Mesenchymal stem cell (in vitro differentiated cells and primary cell): ENCODE results near the gene DCAF4L1.
A peak's percentile ranks its signal among the peaks of the same experiment; 100 is the strongest.

Experiments
- DNase-seq: peaks from one replicate; pipeline ENCODE4 v3.0.0-alpha.2; 2013
- H2AFZ ChIP-seq: one replicate; pipeline ENCODE4 v1.6.1; 2013; ENCODE audit warnings: low read depth, mild to moderate bottlenecking, control low read depth, inconsistent platforms, low read length, moderate library complexity
- H2AK5ac ChIP-seq: 2 replicates; pipeline ENCODE4 v1.6.1; 2013; ENCODE audit warnings: low read length, moderate library complexity, mild to moderate bottlenecking, inconsistent platforms; ENCODE audit not compliant: severe bottlenecking
- H2BK120ac ChIP-seq: one replicate; pipeline ENCODE4 v1.6.1; 2013; ENCODE audit warnings: low read depth, mild to moderate bottlenecking, inconsistent platforms, low read length, moderate library complexity
- H2BK12ac ChIP-seq, 2 experiments: one replicate each; pipeline ENCODE4 v1.6.1; 2013; ENCODE audit warnings: inconsistent platforms in 2 of 2, low read length in 2 of 2, mild to moderate bottlenecking in 2 of 2, moderate library complexity in 2 of 2, control low read depth in 1 of 2
- H2BK15ac ChIP-seq: one replicate; pipeline ENCODE4 v1.6.1; 2013; ENCODE audit warnings: mild to moderate bottlenecking, low read depth, inconsistent platforms; ENCODE audit not compliant: poor library complexity, severe bottlenecking
- H2BK5ac ChIP-seq: 2 replicates; pipeline ENCODE4 v1.6.1; 2013; ENCODE audit warnings: low read depth, mild to moderate bottlenecking, low read length, control low read depth, inconsistent platforms; ENCODE audit not compliant: poor library complexity, severe bottlenecking
- H3K14ac ChIP-seq, 2 experiments: one replicate each; pipeline ENCODE4 v1.6.1; 2013; ENCODE audit warnings: inconsistent platforms in 2 of 2, low read length in 2 of 2, control low read depth in 1 of 2, mild to moderate bottlenecking in 1 of 2, moderate library complexity in 1 of 2
- H3K18ac ChIP-seq, 2 experiments: one replicate each; pipeline ENCODE4 v1.6.1; 2013; ENCODE audit warnings: inconsistent platforms in 2 of 2, low read length in 2 of 2, control low read depth in 1 of 2, low read depth in 1 of 2, mild to moderate bottlenecking in 1 of 2
- H3K23ac ChIP-seq, 2 experiments: one replicate each; pipeline ENCODE4 v1.6.1; 2013; ENCODE audit warnings: inconsistent platforms in 2 of 2, low read length in 2 of 2, mild to moderate bottlenecking in 2 of 2, moderate library complexity in 2 of 2, control low read depth in 1 of 2
- H3K27ac ChIP-seq: 2 replicates; pipeline ENCODE4 v1.5.1; 2013; ENCODE audit warnings: mild to moderate bottlenecking, moderate library complexity, low read length, control low read depth, inconsistent platforms; ENCODE audit not compliant: poor library complexity, severe bottlenecking
- H3K27me3 ChIP-seq, 2 experiments: 2 replicates each; pipeline versions ENCODE4 v1.6.1 to v1.7.0; 2013; ENCODE audit warnings: low read length in 2 of 2, mild to moderate bottlenecking in 2 of 2, moderate library complexity in 2 of 2, control low read depth in 1 of 2, inconsistent platforms in 1 of 2; ENCODE audit not compliant: control insufficient read depth in 1 of 2, insufficient read depth in 1 of 2
- H3K36me3 ChIP-seq, 2 experiments: 2 replicates each; pipeline versions ENCODE4 v1.6.1 to v1.7.0; 2013; ENCODE audit warnings: low read length in 2 of 2, control low read depth in 1 of 2, inconsistent platforms in 1 of 2, low read depth in 1 of 2, mild to moderate bottlenecking in 1 of 2; ENCODE audit not compliant: insufficient read depth in 2 of 2, control insufficient read depth in 1 of 2
- H3K4ac ChIP-seq, 2 experiments: one replicate each; pipeline ENCODE4 v1.6.1; 2013; ENCODE audit warnings: inconsistent platforms in 2 of 2, low read length in 2 of 2, mild to moderate bottlenecking in 2 of 2, moderate library complexity in 2 of 2, control low read depth in 1 of 2, low read depth in 1 of 2
- H3K4me1 ChIP-seq: 2 replicates; pipeline ENCODE4 v1.6.1; 2013; ENCODE audit warnings: low read depth, low read length, control low read depth; ENCODE audit not compliant: control insufficient read depth, insufficient read depth
- H3K4me2 ChIP-seq: 2 replicates; pipeline ENCODE4 v1.6.1; 2013; ENCODE audit warnings: low read length, mild to moderate bottlenecking, inconsistent platforms; ENCODE audit not compliant: poor library complexity, severe bottlenecking
- H3K4me3 ChIP-seq, 2 experiments: 2 replicates each; pipeline versions ENCODE4 v1.5.1 to v1.7.0; 2013; ENCODE audit warnings: low read length in 2 of 2, mild to moderate bottlenecking in 2 of 2, control low read depth in 1 of 2, low read depth in 1 of 2; ENCODE audit not compliant: insufficient read depth in 1 of 2
- H3K79me1 ChIP-seq: replicated peaks from 2 replicates; pipeline ENCODE4 v1.6.1; 2013; ENCODE audit warnings: mild to moderate bottlenecking, control low read depth, low read length, inconsistent platforms; ENCODE audit not compliant: poor library complexity, severe bottlenecking
- H3K9ac ChIP-seq: 2 replicates; pipeline ENCODE4 v1.7.0; 2013; ENCODE audit warnings: mild to moderate bottlenecking, low read length, moderate library complexity
- H3K9me3 ChIP-seq: 2 replicates; pipeline ENCODE4 v1.7.0; 2013; ENCODE audit warnings: mild to moderate bottlenecking, low read length; ENCODE audit not compliant: control insufficient read depth
- H4K8ac ChIP-seq: one replicate; pipeline ENCODE4 v1.6.1; 2013; ENCODE audit warnings: inconsistent platforms, mild to moderate bottlenecking, low read length, moderate library complexity
- H4K91ac ChIP-seq: one replicate; pipeline ENCODE4 v1.6.1; 2013; ENCODE audit warnings: mild to moderate bottlenecking, low read length, inconsistent platforms
- WGBS: methylation state at CpG from one replicate; pipeline ENCODE4 v1.1.7; 2013; ENCODE audit warnings: mixed read lengths; 5-methylcytosine and 5-hydroxymethylcytosine counted together

DCAF4L1 gene

GRCh38 chr4:41934901-41935651 is 46.5 kb upstream of the DCAF4L1 start, which contains the start of gene TMEM33:
TSS of gene TMEM33 (plus strand) at chr4:41935429. CDS start at chr4:41935485, 56 bp downstream.
- H3K23ac ChIP-seq = peak within 1 kb of the TSS in 1 of 2 experiments; percentile 16
- H3K14ac ChIP-seq = no peak within 1 kb of the TSS
- H2AFZ ChIP-seq = peak within 1 kb of the TSS; percentile 68
- H3K27ac ChIP-seq = peak within 1 kb of the TSS; percentile 65
- H3K36me3 ChIP-seq = peaks cover 0 to 19% of the 10 kb centered on the region in 2 experiments
- H3K4ac ChIP-seq = peak within 1 kb of the TSS; percentile 85 to 86
- H2BK15ac ChIP-seq = peak within 1 kb of the TSS; percentile 65
- 1% methylated on average over 49 of the region's 49 CpGs for WGBS
- H2AK5ac ChIP-seq = no peak within 1 kb of the TSS
- peak within 1 kb of the TSS; percentile 52 for H2BK120ac ChIP-seq
- peak; percentile 85 for DNase-seq
- peak within 1 kb of the TSS; percentile 79 to 82 for H3K18ac ChIP-seq
- peak within 1 kb of the TSS; percentile 83 for H4K91ac ChIP-seq
- peaks cover 5% of the 10 kb centered on the region for H3K4me1 ChIP-seq
- no peaks in the 10 kb centered on the region for H3K27me3 ChIP-seq
- peak within 1 kb of the TSS; percentile 99 for H4K8ac ChIP-seq
- no peaks in the 10 kb centered on the region for H3K9me3 ChIP-seq
- no peak within 1 kb of the TSS for H2BK12ac ChIP-seq
- H3K79me1 ChIP-seq = peaks cover 2% of the 10 kb centered on the region
- no peak within 1 kb of the TSS for H2BK5ac ChIP-seq
- H3K4me2 ChIP-seq = peak within 1 kb of the TSS; percentile 70
- peak within 1 kb of the TSS; percentile 94 to 98 for H3K4me3 ChIP-seq
- peak within 1 kb of the TSS; percentile 98 for H3K9ac ChIP-seq

GRCh38 chr4:41935652-41936021 is 45.9 kb upstream of the DCAF4L1 start:
- H2BK120ac ChIP-seq = peak overlapping the region; percentile 52
- H3K36me3 ChIP-seq = peaks cover 0 to 24% of the 10 kb centered on the region in 2 experiments
- H3K18ac ChIP-seq = peak overlapping the region in 1 of 2 experiments; percentile 79
- H3K9me3 ChIP-seq = no peaks in the 10 kb centered on the region
- no peak overlapping the region for H2AFZ ChIP-seq
- DNase-seq = peak; percentile 59
- H4K8ac ChIP-seq = peak overlapping the region; percentile 7
- H3K27me3 ChIP-seq = no peaks in the 10 kb centered on the region
- peak overlapping the region; percentile 70 for H3K4me2 ChIP-seq
- peaks cover 5% of the 10 kb centered on the region for H3K4me1 ChIP-seq
- H2BK5ac ChIP-seq = no peak overlapping the region
- no peak overlapping the region for H4K91ac ChIP-seq
- H3K23ac ChIP-seq = peak overlapping the region in 1 of 2 experiments; percentile 16
- H2BK12ac ChIP-seq = no peak overlapping the region
- peak overlapping the region; percentile 98 for H3K9ac ChIP-seq
- peak overlapping the region; percentile 94 to 98 for H3K4me3 ChIP-seq
- H3K79me1 ChIP-seq = peaks cover 2% of the 10 kb centered on the region
- peak overlapping the region in 1 of 2 experiments; percentile 85 for H3K4ac ChIP-seq
- under 1% methylated on average over 10 of the region's 12 CpGs for WGBS
- no peak overlapping the region for H3K14ac ChIP-seq
- H2AK5ac ChIP-seq = no peak overlapping the region
- peak overlapping the region; percentile 65 for H3K27ac ChIP-seq
- no peak overlapping the region for H2BK15ac ChIP-seq

- Histone ChIP-seq H2BK12ac (no peak overlapping the region), H3K27me3 (no peaks in the 10 kb centered on the region), H2AK5ac (no peak overlapping the region), H2AFZ (no peak overlapping the region), H2BK5ac (no peak overlapping the region), H3K23ac (no peak overlapping the region), H3K18ac (no peak overlapping the region), H3K4me1 (peaks cover 5% of the 10 kb centered on the region), H3K4me3 (no peak overlapping the region), H3K4ac (no peak overlapping the region), H3K9ac (no peak overlapping the region), H3K27ac (no peak overlapping the region), H2BK120ac (no peak overlapping the region), H3K14ac (no peak overlapping the region), H3K79me1 (peaks cover 5% of the 10 kb centered on the region), H3K9me3 (no peaks in the 10 kb centered on the region), H4K8ac (peak overlapping the region; percentile 15), H3K4me2 (no peak overlapping the region), H4K91ac (no peak overlapping the region), H3K36me3 (peaks cover 0 to 47% of the 10 kb centered on the region in 2 experiments), H2BK15ac (no peak overlapping the region)
- WGBS = 66% methylated on average over 3 of the region's 3 CpGs
- DNase-seq = peak; percentile 69
These were observed 42.4 kb upstream of the DCAF4L1 start for GRCh38 chr4:41939016-41939626.

- H4K91ac ChIP-seq = no peak overlapping the region
- H2AFZ ChIP-seq = no peak overlapping the region
- H3K9me3 ChIP-seq = no peaks in the 10 kb centered on the region
- H3K36me3 ChIP-seq = peaks cover 0 to 61% of the 10 kb centered on the region in 2 experiments
- no peak overlapping the region for H3K14ac ChIP-seq
- no peak overlapping the region for H3K27ac ChIP-seq
- H3K4me3 ChIP-seq = no peak overlapping the region
- H2BK12ac ChIP-seq = no peak overlapping the region
- H3K23ac ChIP-seq = no peak overlapping the region
- DNase-seq = no peak
- H3K27me3 ChIP-seq = no peaks in the 10 kb centered on the region
- H2BK15ac ChIP-seq = no peak overlapping the region
- peaks cover 5% of the 10 kb centered on the region for H3K4me1 ChIP-seq
- H3K79me1 ChIP-seq = peaks cover 6% of the 10 kb centered on the region
- H3K4me2 ChIP-seq = no peak overlapping the region
- H3K4ac ChIP-seq = no peak overlapping the region
- H4K8ac ChIP-seq = no peak overlapping the region
- H2BK120ac ChIP-seq = no peak overlapping the region
- no peak overlapping the region for H2AK5ac ChIP-seq
- no peak overlapping the region for H3K9ac ChIP-seq
- H3K18ac ChIP-seq = no peak overlapping the region
- H2BK5ac ChIP-seq = no peak overlapping the region
These were observed 40.7 kb upstream of the DCAF4L1 start for GRCh38 chr4:41940834-41941233.
